Endothelial cell of umbilical vein (primary cell): ENCODE results near the gene RAMP1. TPM values are rescaled to one million over a fixed set of nuclear protein-coding genes. Genes with fewer than 3 reads are reported as not detected.
A peak's percentile ranks its signal among the peaks of the same experiment; 100 is the strongest.

ENCODE experiments used
- BruUV-seq: library from RNA; stranded (reverse); fragments of 400-500 nt; replicated peaks from 2 replicates; lab custom pipeline; 2021; lab: Mats Ljungman, UMichigan
- CTCF ChIA-PET: fragments of 300-600, 350-600 bp; sonication (Branson Sonifier 250); formaldehyde crosslinking; loops from one replicate; lab custom pipeline; 2021; ENCODE audit warnings: antibody characterized with exemption, inconsistent platforms; lab: Charles Lee
- POLR2A ChIA-PET: fragments of 300-600, 350-600 bp; sonication (Branson Sonifier 250); formaldehyde crosslinking; loops from one replicate; lab custom pipeline; 2021; ENCODE audit warnings: antibody characterized with exemption, inconsistent platforms; lab: Charles Lee
- DNase-seq: peaks from one replicate; pipeline ENCODE4 v3.0.0-alpha.2; 2011; ENCODE audit warnings: low read depth, low spot score
- FAIRE-seq: peaks from 2 replicates; lab custom pipeline; 2011; peaks lifted over from hg19 to GRCh38; lab: Jason Lieb, UNC
- H2AFZ ChIP-seq: 2 replicates; pipeline ENCODE4 v1.6.0; 2012; ENCODE audit warnings: low read depth, low read length, control low read depth, inconsistent platforms
- H3K27ac ChIP-seq: 2 replicates; pipeline ENCODE4 v1.5.1; 2011; ENCODE audit warnings: low read depth, mild to moderate bottlenecking, control low read depth, low read length, moderate library complexity; ENCODE audit not compliant: insufficient read depth
- H3K27me3 ChIP-seq, 2 experiments: 2 replicates each; pipeline versions ENCODE4 v1.6.0 to v1.6.1; 2011; ENCODE audit warnings: low read length in 2 of 2, mixed read lengths in 1 of 2; ENCODE audit not compliant: control insufficient read depth in 2 of 2, insufficient read depth in 2 of 2
- H3K36me3 ChIP-seq, 2 experiments: 2 replicates in 1 of 2; 3 replicates in 1 of 2; pipeline ENCODE4 v1.5.1; 2011; ENCODE audit warnings: low read length in 2 of 2, mild to moderate bottlenecking in 1 of 2, moderate library complexity in 1 of 2; ENCODE audit not compliant: control insufficient read depth in 2 of 2, insufficient read depth in 2 of 2; ENCODE audit errors: extremely low read depth in 1 of 2
- H3K4me1 ChIP-seq: 3 replicates; pipeline ENCODE4 v1.5.1; 2011; ENCODE audit warnings: mild to moderate bottlenecking, low read length; ENCODE audit not compliant: control insufficient read depth, insufficient read depth; ENCODE audit errors: extremely low read depth
- H3K4me2 ChIP-seq: 2 replicates; pipeline ENCODE4 v1.6.1; 2011; ENCODE audit warnings: low read length, control low read depth, mixed read lengths; ENCODE audit not compliant: insufficient read depth
- H3K4me3 ChIP-seq, 3 experiments: fragments of 200-600 bp in 1 of 3; sonication (generic), shearing (Covaris generic) in 1 of 3; replicated peaks in 1 of 3; 2 replicates each; pipeline ENCODE4 v1.5.1; 2011 to 2016; ENCODE audit warnings: control low read depth in 3 of 3, low read length in 3 of 3, mild to moderate bottlenecking in 2 of 3, inconsistent platforms in 1 of 3, low read depth in 1 of 3, moderate library complexity in 1 of 3; ENCODE audit not compliant: insufficient read depth in 1 of 3
- H3K79me2 ChIP-seq: 2 replicates; pipeline ENCODE4 v1.6.0; 2012; ENCODE audit warnings: low read length, inconsistent platforms; ENCODE audit not compliant: control insufficient read depth, insufficient read depth
- H3K9ac ChIP-seq: replicated peaks from 2 replicates; pipeline ENCODE3; 2011; ENCODE audit warnings: low read length, control low read depth; ENCODE audit not compliant: insufficient read depth; ENCODE audit errors: extremely low read depth
- H3K9me1 ChIP-seq: replicated peaks from 3 replicates; pipeline ENCODE4 v1.6.0; 2011; ENCODE audit warnings: mild to moderate bottlenecking, low read length; ENCODE audit not compliant: control insufficient read depth, insufficient read depth; ENCODE audit errors: extremely low read depth
- H3K9me3 ChIP-seq: replicated peaks from 2 replicates; pipeline ENCODE4 v1.5.1; 2012; ENCODE audit warnings: low read length, inconsistent platforms; ENCODE audit not compliant: control insufficient read depth, insufficient read depth
- H4K20me1 ChIP-seq: replicated peaks from 2 replicates; pipeline ENCODE3; 2011; ENCODE audit warnings: mild to moderate bottlenecking, low read length; ENCODE audit not compliant: control insufficient read depth, insufficient read depth; ENCODE audit errors: extremely low read depth
- EZH2 ChIP-seq: IDR thresholded peaks from 2 replicates; pipeline ENCODE4 v1.6.1; 2012; ENCODE audit warnings: borderline replicate concordance, low read depth, mild to moderate bottlenecking, moderate library complexity, low read length, inconsistent platforms; ENCODE audit not compliant: severe bottlenecking
- FOS ChIP-seq: IDR thresholded peaks from 2 replicates; pipeline ENCODE4 v1.6.1; 2011; ENCODE audit warnings: mild to moderate bottlenecking, low read length, moderate library complexity, borderline replicate concordance; ENCODE audit not compliant: insufficient read depth
- GATA2 ChIP-seq: IDR thresholded peaks from 2 replicates; pipeline ENCODE4 v1.7.0; 2011; ENCODE audit warnings: low read depth, mild to moderate bottlenecking, moderate library complexity, mixed read lengths, low read length; ENCODE audit not compliant: insufficient read length, insufficient read depth
- POLR2A ChIP-seq: IDR thresholded peaks from 2 replicates; pipeline ENCODE4 v1.6.1; 2012; ENCODE audit warnings: low read depth, mild to moderate bottlenecking, control low read depth, low read length
- POLR2AphosphoS5 ChIP-seq: IDR thresholded peaks from 2 replicates; pipeline ENCODE4 v1.6.1; 2012; ENCODE audit warnings: low read depth, mild to moderate bottlenecking, control low read depth, low read length, moderate library complexity; ENCODE audit not compliant: insufficient read depth
- dilution Hi-C: fragments of 300-500 bp; cut with MboI; formaldehyde crosslinking; loops from one replicate; pipeline ENCODE4 v1.15.0; 2019; ENCODE audit warnings: low sequenced_read_pairs; ENCODE audit not compliant: extremely low pct_ligation_motif_present
- intact Hi-C: fragments of 100-400 bp; cut with micrococcal nuclease; formaldehyde crosslinking; loops from one replicate; pipeline ENCODE4 v1.10.0; 2022
- polyA plus RNA-seq, 4 experiments: library from polyadenylated mRNA; depleted of rRNA in 3 of 4; stranded (reverse) in 3 of 4; unstranded in 1 of 4; fragments of >200 nt; gene quantifications; 2 replicates each; pipeline versions ENCODE4 v1.2.1 to v1.2.3, GENCODE V29; 2011 to 2012; ENCODE audit warnings: missing spikeins in 1 of 4
- total RNA-seq: library from RNA; stranded (reverse); gene quantifications from 2 replicates; pipeline ENCODE4 v1.2.3, GENCODE V29; 2021
- TF ChIP-seq, protein P1 (sequence below), 2 donors: IDR thresholded peaks; 1 replicate in 1 of 2; 2 replicates in 1 of 2; pipeline ENCODE4 v1.5.1; 2011; ENCODE audit warnings: low read length in 2 of 2, mild to moderate bottlenecking in 2 of 2, moderate library complexity in 2 of 2, control low read depth in 1 of 2, inconsistent platforms in 1 of 2, low read depth in 1 of 2; ENCODE audit not compliant: insufficient read depth in 1 of 2; ENCODE audit errors: extremely low read depth in 1 of 2

RAMP1 gene
- total and polyA plus RNA-seq, 2 donors (not counting 3 experiments of a cell fraction or from before 2014, with no cell fraction given) = 0.18 TPM; not detected in 1

DNA sequence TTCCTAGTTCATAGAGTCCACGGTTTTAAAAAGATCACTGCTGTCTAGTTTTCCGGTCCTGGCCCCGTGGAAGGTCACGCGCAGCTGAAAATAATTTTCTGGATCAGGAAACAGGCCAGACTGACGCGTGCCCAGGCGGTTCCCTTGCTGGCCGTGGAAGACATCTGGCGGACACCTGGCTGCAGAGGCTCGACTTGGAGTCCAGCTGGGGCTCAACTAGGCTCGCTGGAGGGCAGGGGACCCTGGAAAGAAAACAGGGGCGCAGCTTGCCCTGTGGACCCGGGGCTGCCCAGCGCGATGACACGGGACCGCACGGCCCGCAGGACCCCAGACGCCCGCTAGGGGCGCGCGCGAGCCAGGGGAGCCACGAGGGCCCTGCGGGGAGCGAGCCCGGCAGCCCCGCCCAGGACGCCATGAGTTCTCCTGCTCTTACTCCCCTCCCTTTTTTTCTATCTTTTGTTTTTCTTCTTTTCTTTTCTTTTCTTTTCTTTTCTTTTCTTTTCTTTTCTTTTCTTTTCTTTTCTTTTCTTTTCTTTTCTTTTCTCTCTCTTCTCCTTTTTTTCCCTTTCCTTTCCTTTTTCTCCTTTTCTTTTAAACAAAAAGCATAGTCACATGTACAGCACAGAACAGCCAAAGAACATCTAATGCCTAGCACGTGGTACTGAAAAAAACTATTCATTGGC is 64.2 kb downstream of the RAMP1 start:
- H3K9me3 ChIP-seq = no peaks in the 10 kb centered on the region
- dilution Hi-C loops (no loop called here), intact Hi-C loops (loop anchor here (1.0 to 10.0 kb wide), 6 partner anchors 43 to 341 kb away; partner anchors contain the start of genes ESPNL and SCLY)
- TF ChIP-seq FOS (no peak), POLR2AphosphoS5 (peak; percentile 18), POLR2A (no peak), EZH2 (no peak), GATA2 (no peak)
- TF ChIP-seq, protein P1, sequence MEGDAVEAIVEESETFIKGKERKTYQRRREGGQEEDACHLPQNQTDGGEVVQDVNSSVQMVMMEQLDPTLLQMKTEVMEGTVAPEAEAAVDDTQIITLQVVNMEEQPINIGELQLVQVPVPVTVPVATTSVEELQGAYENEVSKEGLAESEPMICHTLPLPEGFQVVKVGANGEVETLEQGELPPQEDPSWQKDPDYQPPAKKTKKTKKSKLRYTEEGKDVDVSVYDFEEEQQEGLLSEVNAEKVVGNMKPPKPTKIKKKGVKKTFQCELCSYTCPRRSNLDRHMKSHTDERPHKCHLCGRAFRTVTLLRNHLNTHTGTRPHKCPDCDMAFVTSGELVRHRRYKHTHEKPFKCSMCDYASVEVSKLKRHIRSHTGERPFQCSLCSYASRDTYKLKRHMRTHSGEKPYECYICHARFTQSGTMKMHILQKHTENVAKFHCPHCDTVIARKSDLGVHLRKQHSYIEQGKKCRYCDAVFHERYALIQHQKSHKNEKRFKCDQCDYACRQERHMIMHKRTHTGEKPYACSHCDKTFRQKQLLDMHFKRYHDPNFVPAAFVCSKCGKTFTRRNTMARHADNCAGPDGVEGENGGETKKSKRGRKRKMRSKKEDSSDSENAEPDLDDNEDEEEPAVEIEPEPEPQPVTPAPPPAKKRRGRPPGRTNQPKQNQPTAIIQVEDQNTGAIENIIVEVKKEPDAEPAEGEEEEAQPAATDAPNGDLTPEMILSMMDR (IDR thresholded peaks at IDR 0.05; ENCODE audit: extremely low read depth in 1 of 2, insufficient read depth in 1 of 2, low read depth in 1 of 2, low read length in 2 of 2) = peak; percentile 95 to 96
- peak overlapping the region; percentile 35 for H3K4me2 ChIP-seq
- no peak overlapping the region for H3K4me3 ChIP-seq
- H3K36me3 ChIP-seq = no peaks in the 10 kb centered on the region
- ChIA-PET CTCF (interaction anchor here (0.5 to 1.9 kb wide), 23 partner anchors 9 to 543 kb away, joined by 3 to 10 read pairs (median 4); partner anchors contain the start of gene SCLY), POLR2A (no interaction called here)
- H3K9me1 ChIP-seq = no peaks in the 10 kb centered on the region
- no peak overlapping the region for H3K27ac ChIP-seq
- H3K4me1 ChIP-seq = no peaks in the 10 kb centered on the region
- no peak overlapping the region for H3K9ac ChIP-seq
- H3K27me3 ChIP-seq = no peaks in the 10 kb centered on the region
- peak; percentile 51 for DNase-seq
- no TSS peak for BruUV-seq
- FAIRE-seq = peak; percentile 81
- H4K20me1 ChIP-seq = no peaks in the 10 kb centered on the region
- peak overlapping the region; percentile 71 for H2AFZ ChIP-seq
- H3K79me2 ChIP-seq = no peaks in the 10 kb centered on the region
